Cardiac muscle cell (in vitro differentiated cells and primary cell): Measurements from ENCODE around the gene SCFD1. TPM values are rescaled to one million over a fixed set of nuclear protein-coding genes. Genes with fewer than 3 reads are reported as not detected.

Source experiments
- DNase-seq, 2 donors: peaks; one replicate each; pipeline versions ENCODE4 v3.0.0 to v3.0.0-alpha.2; 2010 to 2017; ENCODE audit warnings: low read depth in 1 of 2, low spot score in 1 of 2
- H3K27ac ChIP-seq: fragments of 200-600 bp; sonication (generic); 2 replicates; pipeline ENCODE4 v1.5.1; 2016
- H3K27me3 ChIP-seq: fragments of 200-600 bp; sonication (generic); 2 replicates; pipeline ENCODE4 v1.6.0; 2016; ENCODE audit warnings: control low read depth
- H3K36me3 ChIP-seq: fragments of 200-600 bp; sonication (generic); 2 replicates; pipeline ENCODE4 v1.5.1; 2016; ENCODE audit warnings: control low read depth
- H3K4me1 ChIP-seq: fragments of 200-600 bp; sonication (generic); 2 replicates; pipeline ENCODE4 v1.8.1; 2017; ENCODE audit warnings: low read depth, mild to moderate bottlenecking, mixed run types
- H3K4me3 ChIP-seq: fragments of 200-600 bp; sonication (generic); 2 replicates; pipeline ENCODE4 v1.5.1; 2016; ENCODE audit warnings: mild to moderate bottlenecking
- H3K9me3 ChIP-seq: fragments of 200-600 bp; sonication (generic); 2 replicates; pipeline ENCODE4 v1.5.1; 2017; ENCODE audit warnings: low read depth, mild to moderate bottlenecking, control low read depth
- CTCF ChIP-seq: IDR thresholded peaks from 2 replicates; pipeline ENCODE4 v1.5.1; 2012; ENCODE audit warnings: low read depth, mild to moderate bottlenecking, low read length
- polyA plus RNA-seq: library from polyadenylated mRNA; unstranded; fragments of >200 nt; fragmentation: Nextera tagmentation; extraction: Ambion mirVana; gene quantifications from 2 replicates; pipeline ENCODE4 v1.2.1, GENCODE V29; 2016
- total RNA-seq: library from RNA; depleted of rRNA; stranded (reverse); fragments of >200 nt; gene quantifications from 2 replicates; pipeline ENCODE4 v1.2.3, GENCODE V29; 2016

SCFD1 gene
- total and polyA plus RNA-seq, 2 experiments from 2014 or later = 51.7 to 76.3 TPM

- no peak overlapping the region for H3K27ac ChIP-seq
- H3K27me3 ChIP-seq = no peaks in the 10 kb centered on the region
- H3K4me3 ChIP-seq = no peak overlapping the region
- peaks cover 5% of the 10 kb centered on the region for H3K36me3 ChIP-seq
- TF ChIP-seq CTCF = no peak
- DNase-seq = no peak
- H3K4me1 ChIP-seq = no peaks in the 10 kb centered on the region
- no peaks in the 10 kb centered on the region for H3K9me3 ChIP-seq
These were observed 35.0 kb upstream of the SCFD1 start for GRCh38 chr14:30587141-30587540.

DNA sequence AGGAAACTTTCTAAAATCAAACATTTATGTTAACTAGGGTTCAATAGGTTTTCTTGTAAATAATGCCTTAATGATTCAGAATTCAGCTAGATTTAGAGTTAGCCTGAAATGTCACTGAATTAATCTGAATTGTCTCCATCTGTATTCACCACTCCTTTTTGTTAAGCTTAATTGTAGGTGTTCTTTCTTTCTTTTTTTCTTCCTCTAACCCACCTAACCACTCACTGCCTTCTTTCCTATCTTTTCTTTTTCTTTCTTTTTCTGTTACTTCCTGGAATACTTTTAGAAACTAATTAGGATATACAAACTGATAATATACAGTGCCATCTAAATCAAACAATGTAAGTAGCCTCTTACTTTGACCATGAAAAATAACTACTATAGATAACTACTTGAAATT, 33.2 kb upstream of the SCFD1 start:
- no peak overlapping the region for H3K4me3 ChIP-seq
- no peaks in the 10 kb centered on the region for H3K27me3 ChIP-seq
- no peaks in the 10 kb centered on the region for H3K9me3 ChIP-seq
- no peak for TF ChIP-seq CTCF
- DNase-seq = no peak
- H3K27ac ChIP-seq = no peak overlapping the region
- H3K36me3 ChIP-seq = peaks cover 15% of the 10 kb centered on the region
- H3K4me1 ChIP-seq = no peaks in the 10 kb centered on the region

- Histone ChIP-seq H3K27me3 (no peaks in the 10 kb centered on the region), H3K9me3 (no peaks in the 10 kb centered on the region), H3K36me3 (peaks cover 30% of the 10 kb centered on the region), H3K4me1 (no peaks in the 10 kb centered on the region), H3K27ac (no peak overlapping the region), H3K4me3 (no peak overlapping the region)
- TF ChIP-seq CTCF = no peak
- DNase-seq = no peak
These were observed 25.2 kb upstream of the SCFD1 start for GRCh38 chr14:30596935-30597334.

DNA sequence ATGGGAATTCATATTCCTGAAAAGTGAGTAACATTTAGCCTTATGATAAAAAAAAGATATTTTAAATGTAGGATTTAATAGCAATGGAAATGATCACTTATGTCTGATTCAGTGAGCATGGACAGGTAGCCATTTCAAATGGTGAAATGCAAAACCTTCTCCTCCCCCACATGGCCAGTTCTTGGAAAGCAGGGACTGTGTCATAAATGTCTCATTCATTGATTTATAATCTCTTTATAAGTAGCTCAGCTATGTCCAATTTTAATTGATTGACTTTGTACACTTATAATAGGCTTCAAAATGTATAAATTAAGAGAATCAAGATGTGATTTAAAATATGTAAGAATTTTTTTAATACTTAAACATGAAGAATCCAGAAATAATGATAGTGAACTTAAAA, 24.6 kb upstream of the SCFD1 start:
- peaks cover 35% of the 10 kb centered on the region for H3K36me3 ChIP-seq
- no peak for TF ChIP-seq CTCF
- no peak for DNase-seq

GRCh38 chr14:30600922-30601918, 20.9 kb upstream of the SCFD1 start:
- TF ChIP-seq CTCF = no peak
- no peaks in the 10 kb centered on the region for H3K9me3 ChIP-seq
- H3K36me3 ChIP-seq = peaks cover 27% of the 10 kb centered on the region

More for the DNA sequence above, 24.6 kb upstream of the SCFD1 start:
- H3K4me1 ChIP-seq = no peaks in the 10 kb centered on the region
- H3K9me3 ChIP-seq = no peaks in the 10 kb centered on the region
- H3K4me3 ChIP-seq = no peak overlapping the region
- no peak overlapping the region for H3K27ac ChIP-seq
- no peaks in the 10 kb centered on the region for H3K27me3 ChIP-seq

More at GRCh38 chr14:30600922-30601918, 20.9 kb upstream of the SCFD1 start:
- Histone ChIP-seq H3K4me3 (no peak overlapping the region), H3K4me1 (no peaks in the 10 kb centered on the region), H3K27ac (no peak overlapping the region), H3K27me3 (no peaks in the 10 kb centered on the region)
- no peak for DNase-seq
